Sciatic nerve (tissue), 2 donors: ENCODE results near the gene ANKMY1. TPM values are rescaled to one million over a fixed set of nuclear protein-coding genes. Genes with fewer than 3 reads are reported as not detected.
A peak's percentile ranks its signal among the peaks of the same experiment; 100 is the strongest.
"Not testable (repeated sequence)": the region's sequence is repeated elsewhere in the genome, so short reads cannot be mapped to it uniquely, and the experiment has no call there.

Source experiments
- ATAC-seq: fragments of 200-7000 bp; cut with Tn5 transposase; one replicate; pipeline ENCODE4 v1.9.1; 2020; ENCODE audit warnings: mild to moderate bottlenecking, moderate library complexity
- DNase-seq: peaks from one replicate; pipeline ENCODE4 v3.0.0-alpha.2; 2020; ENCODE audit warnings: low spot score
- intact Hi-C: fragments of 100-400 bp; cut with DNase I; formaldehyde crosslinking; loops from one replicate; pipeline ENCODE4 v1.14.2; 2022
- total RNA-seq: library from RNA; stranded (reverse); fragmentation: NEBNext Ultra II Directional; extraction: Animal tissue kit (Norgen Biotek cat#: 25700); gene quantifications from one replicate; pipeline ENCODE4 v1.2.1, GENCODE V29; 2021
- donor health status: DM: no; HTN: no; CAD: no.
- donor health status: DM: no; HTN: no; CAD: no.

Gene ANKMY1
- total RNA-seq, 1 donor from 2014 or later: 30.7 TPM

GRCh38 chr2:240561325-240561971, 3.7 kb upstream of the ANKMY1 start:
- intact Hi-C loops: no loop called here
- ATAC-seq: peak; percentile 25
- no peak for DNase-seq

GRCh38 chr2:240560480-240561324, 2.9 kb upstream of the ANKMY1 start:
- DNase-seq (peak; percentile 100), ATAC-seq (peak; percentile 95)
- intact Hi-C loops: no loop called here

GRCh38 chr2:240560084-240560479, 2.3 kb upstream of the ANKMY1 start, which contains the start of gene DUSP28:
DUSP28 (plus strand) TSS chr2:240560357; CDS start chr2:240560685, 328 bp downstream.
- intact Hi-C loops: no loop called here
- peak; percentile 88 for ATAC-seq

GRCh38 chr2:240559286-240559685, 1.5 kb upstream of the ANKMY1 start:
- ATAC-seq: no peak
- DNase-seq: no peak
- intact Hi-C loops: no loop called here

More at GRCh38 chr2:240560084-240560479, 2.3 kb upstream of the ANKMY1 start, which contains the start of gene DUSP28:
- peak; percentile 95 for DNase-seq

GRCh38 chr2:240558236-240558761, 511 bp upstream of the ANKMY1 start:
- ATAC-seq: no peak
- DNase-seq: no peak
- intact Hi-C loops: no loop called here

- intact Hi-C loops: no loop called here
- ATAC-seq: no peak
- peak; percentile 65 for DNase-seq
Observed at GRCh38 chr2:240557101-240557751, 562 bp downstream of the ANKMY1 start.

GRCh38 chr2:240556553-240557100, 1.2 kb downstream of the ANKMY1 start:
- ATAC-seq (no peak), DNase-seq (no peak)
- intact Hi-C loops: no loop called here

- intact Hi-C loops: no loop called here
- no peak for DNase-seq
- ATAC-seq: no peak
Observed at GRCh38 chr2:240555541-240556250, 2.1 kb downstream of the ANKMY1 start.

GRCh38 chr2:240554767-240555493, 2.9 kb downstream of the ANKMY1 start:
- intact Hi-C loops: no loop called here
- DNase-seq (no peak), ATAC-seq (no peak)

- ATAC-seq: no peak
- no peak for DNase-seq
Observed at GRCh38 chr2:240553956-240554480, 3.8 kb downstream of the ANKMY1 start.

GRCh38 chr2:240551811-240552210, 6.0 kb downstream of the ANKMY1 start:
- ATAC-seq (no peak), DNase-seq (no peak)
- intact Hi-C loops: no loop called here

More at GRCh38 chr2:240553956-240554480, 3.8 kb downstream of the ANKMY1 start:
- intact Hi-C loops: no loop called here

- DNase-seq (no peak), ATAC-seq (no peak)
- intact Hi-C loops: no loop called here
Observed at GRCh38 chr2:240551288-240551687, 6.5 kb downstream of the ANKMY1 start.

GRCh38 chr2:240539906-240540305, 17.9 kb downstream of the ANKMY1 start:
- DNase-seq: no peak
- intact Hi-C loops: no loop called here
- no peak for ATAC-seq

GRCh38 chr2:240539101-240539500, 18.7 kb downstream of the ANKMY1 start:
- DNase-seq, intact Hi-C loops, ATAC-seq: not testable (repeated sequence)

GRCh38 chr2:240538031-240538780, 19.6 kb downstream of the ANKMY1 start:
- intact Hi-C loops: no loop called here
- no peak for DNase-seq
- no peak for ATAC-seq

- ATAC-seq (no peak), DNase-seq (no peak)
- intact Hi-C loops: no loop called here
Observed at GRCh38 chr2:240532031-240532775, 25.6 kb downstream of the ANKMY1 start.
